GM19238 (cell line): ENCODE measurements around the gene RAB3D.
"Not testable (repeated sequence)": the region's sequence is repeated elsewhere in the genome, so short reads cannot be mapped to it uniquely, and the experiment has no call there.

ENCODE experiments used
- DNase-seq: peaks from one replicate; pipeline ENCODE4 v3.0.0; 2011; ENCODE audit warnings: low spot score; ENCODE audit not compliant: insufficient read length

The RAB3D gene, protein sequence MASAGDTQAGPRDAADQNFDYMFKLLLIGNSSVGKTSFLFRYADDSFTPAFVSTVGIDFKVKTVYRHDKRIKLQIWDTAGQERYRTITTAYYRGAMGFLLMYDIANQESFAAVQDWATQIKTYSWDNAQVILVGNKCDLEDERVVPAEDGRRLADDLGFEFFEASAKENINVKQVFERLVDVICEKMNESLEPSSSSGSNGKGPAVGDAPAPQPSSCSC

DNA sequence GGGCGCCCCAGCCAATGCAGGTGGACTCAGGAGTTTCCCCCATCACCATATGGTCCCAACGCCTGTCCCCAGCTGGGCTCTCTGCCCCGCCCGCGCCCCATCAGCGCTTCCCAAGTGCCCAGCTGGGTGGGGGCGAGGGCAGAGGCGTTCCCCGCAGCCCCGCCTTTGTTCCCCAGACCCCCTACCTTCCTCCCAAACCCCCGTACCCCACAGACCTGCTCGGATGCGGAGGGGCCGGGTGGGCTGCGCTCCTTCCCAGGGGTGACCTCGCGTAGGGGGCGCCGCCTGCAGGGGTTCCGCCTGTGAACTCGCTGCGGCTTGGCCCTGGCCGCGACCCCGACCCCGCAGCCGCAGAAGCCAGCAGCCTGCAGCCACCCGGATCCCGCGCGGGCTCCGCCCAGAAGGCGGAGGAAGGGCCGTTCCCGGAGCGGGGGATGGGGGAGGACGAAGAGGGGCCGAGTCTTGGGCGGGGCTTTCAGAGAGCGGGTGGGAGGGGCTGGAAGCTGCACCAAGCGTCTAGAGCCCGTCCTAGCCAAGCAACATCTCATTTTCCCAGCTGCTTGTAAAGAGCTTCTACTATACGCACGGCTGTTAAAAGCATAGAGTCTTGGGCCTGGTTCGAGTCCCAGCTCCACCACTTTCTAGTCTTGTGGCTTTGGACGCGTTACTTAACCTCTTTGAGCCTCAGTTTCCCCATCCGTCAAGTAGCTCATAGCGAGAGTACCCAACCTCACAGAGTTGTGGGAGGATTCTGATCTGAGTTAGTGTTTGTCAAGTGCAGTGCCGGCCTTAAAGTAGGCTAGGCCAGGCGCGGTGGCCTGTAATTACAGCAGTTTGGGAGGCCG lies at the start of gene RAB3D:
RAB3D (minus strand) TSS at position 404 of the 845 bp plus-strand sequence. CDS start 2,258 bp downstream, outside the sequence.
- DNase-seq = peak; percentile 93

DNA sequence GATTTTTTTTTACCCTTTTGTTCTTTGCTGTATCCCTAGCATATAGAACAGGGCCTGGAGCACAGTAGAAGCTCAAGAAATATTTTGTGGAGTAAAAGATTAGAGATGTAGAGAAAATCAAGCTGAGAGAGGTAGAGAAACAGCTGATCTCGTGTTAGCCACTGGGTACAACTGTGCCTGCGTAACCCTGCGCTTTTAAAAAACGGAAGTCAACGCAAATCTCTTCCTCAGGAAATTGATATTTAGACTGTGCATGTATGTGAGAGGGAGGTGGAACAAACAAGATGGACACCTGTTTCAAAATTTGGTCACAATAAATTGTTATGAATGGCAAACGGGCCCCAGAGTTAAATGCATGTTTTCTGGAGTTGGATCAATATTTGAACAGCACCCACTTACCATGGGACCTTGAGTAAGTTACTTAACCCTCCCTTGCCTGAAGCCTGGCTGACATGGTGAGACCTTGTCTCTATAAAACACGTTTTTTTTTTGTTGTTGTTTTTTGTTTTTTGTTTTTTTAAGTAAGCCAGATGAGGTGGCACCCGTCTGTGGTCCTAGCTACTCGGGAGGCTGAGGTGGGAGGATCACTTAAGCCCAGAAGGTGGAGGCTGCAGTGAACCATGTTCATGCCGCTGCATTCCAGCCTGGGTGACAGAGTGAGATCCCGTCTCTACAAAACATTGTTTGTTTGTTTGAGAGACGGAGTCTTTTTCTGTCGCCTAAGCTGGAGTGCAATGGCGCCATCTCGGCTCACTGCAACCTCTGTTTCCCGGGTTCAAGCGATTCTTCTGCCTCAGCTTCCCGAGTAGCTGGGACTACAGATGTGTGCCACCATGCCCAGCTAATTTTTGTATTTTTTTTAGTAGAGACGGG lies 47.9 kb upstream of the RAB3D start:
- no peak for DNase-seq

DNA sequence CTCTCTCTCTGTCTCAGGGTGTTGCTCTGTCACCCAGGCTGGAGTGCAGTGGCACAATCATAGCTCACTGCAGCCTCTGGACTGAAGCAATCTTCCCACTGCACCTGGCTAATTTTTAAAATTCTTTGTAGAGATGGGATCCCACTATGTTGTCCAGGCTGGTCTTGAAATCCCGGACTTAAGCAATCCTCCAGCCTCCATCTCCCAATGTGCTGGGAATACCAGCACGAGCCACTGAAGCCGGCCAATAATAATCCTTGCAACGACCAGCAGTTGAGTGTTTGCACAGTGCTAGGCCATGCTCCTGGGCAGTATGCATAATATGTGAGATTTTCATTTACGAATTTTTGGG lies 45.3 kb upstream of the RAB3D start:
- no peak for DNase-seq

DNA sequence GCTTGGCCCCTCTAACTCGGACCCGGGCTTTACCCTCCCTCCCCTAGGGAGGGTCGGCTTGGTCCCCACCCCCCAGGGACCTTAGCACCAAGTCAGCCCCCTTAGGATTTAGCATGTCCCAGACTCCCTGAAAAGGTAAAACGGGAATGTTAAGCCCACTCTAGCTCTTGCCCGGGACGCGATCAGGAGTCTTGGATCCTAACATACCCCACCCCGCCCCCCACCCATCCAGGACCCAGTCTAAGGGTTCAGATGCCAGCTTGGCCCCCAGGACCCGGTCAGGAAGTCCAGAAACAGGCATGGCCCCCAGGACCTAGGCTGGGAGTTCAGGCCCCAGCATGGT lies 44.2 kb upstream of the RAB3D start:
- DNase-seq = no peak

DNA sequence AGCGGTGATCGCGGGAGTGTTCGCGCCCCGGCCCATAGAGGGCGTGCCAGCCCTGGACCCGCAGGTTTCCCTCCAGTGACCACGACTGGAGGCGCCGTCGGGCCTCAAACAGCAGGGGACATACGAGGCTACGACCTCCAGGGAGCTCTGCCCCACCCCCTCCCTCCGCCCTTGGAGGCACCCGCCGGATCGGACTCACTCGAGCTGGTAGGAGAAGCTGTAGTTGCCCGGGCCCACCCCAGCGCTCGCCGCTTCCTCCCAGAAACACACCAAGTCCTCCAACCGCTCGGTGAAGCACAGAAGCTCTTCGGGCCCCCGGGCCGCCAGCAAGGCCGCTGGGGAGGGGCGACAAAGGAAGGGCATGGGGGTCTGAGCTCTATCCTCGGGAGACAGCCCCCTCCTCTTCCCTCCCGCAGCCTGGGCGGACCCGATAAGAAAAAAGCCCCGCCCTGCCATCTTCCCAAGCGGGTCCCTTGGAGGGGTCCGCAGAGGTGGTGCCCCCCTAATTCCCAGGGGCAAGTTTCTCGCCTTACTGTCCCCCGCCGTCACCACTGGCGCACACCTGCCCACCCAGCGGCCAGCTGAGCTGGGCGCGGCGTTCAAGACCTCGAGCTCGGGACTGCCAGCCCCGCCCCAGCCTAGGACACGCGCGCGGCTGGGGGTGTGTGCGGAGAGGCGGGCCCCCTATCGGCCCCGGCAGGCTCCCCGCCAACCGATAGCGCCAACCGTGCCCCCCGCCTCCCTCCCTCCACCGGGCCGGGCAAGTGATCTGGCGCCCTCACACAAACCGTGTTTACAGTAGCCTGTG lies 43.6 kb upstream of the RAB3D start:
- no peak for DNase-seq

DNA sequence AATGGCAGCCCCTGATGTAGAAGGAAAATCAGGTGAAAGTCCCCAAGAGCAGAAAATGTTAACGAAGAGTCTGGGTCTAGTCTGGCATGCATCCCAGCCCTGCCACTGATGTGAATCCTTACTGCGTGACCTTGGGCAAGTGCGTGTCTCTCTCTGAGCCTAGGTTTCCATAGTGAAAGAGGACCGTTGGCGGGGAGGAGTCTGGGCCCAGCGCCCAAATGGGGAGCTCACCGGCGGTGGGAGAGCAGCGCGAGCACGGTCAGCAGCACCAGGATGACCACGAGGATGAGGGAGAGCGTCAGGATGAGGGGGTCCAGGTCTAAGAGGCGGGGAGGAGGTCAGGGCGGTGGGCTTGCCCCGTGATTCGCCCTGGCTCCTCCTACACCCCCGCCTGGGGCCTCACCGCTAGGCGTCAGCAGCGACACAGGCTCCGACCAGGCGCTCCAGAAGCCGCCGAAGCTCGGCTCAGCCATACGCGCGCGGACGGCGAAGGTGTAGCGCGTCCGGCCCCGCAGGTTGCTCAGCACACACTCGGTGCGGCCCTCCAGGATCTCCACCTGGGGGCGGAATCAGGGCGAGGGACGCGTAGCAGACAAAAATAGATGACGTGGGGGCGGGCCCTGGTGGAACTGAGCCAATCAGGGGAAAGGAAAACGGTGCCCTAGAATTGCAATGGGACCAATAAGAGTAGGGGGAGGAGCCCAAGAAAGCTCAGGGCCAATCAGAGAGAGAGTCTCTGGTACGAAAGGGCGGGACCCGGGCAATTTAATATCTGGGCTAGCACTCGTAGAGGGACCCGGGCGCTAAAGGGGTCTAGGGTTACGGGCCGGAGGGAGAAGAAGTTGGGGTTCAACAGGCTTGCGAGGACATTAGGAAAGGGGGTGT lies 41.4 kb upstream of the RAB3D start:
- peak; percentile 97 for DNase-seq

DNA sequence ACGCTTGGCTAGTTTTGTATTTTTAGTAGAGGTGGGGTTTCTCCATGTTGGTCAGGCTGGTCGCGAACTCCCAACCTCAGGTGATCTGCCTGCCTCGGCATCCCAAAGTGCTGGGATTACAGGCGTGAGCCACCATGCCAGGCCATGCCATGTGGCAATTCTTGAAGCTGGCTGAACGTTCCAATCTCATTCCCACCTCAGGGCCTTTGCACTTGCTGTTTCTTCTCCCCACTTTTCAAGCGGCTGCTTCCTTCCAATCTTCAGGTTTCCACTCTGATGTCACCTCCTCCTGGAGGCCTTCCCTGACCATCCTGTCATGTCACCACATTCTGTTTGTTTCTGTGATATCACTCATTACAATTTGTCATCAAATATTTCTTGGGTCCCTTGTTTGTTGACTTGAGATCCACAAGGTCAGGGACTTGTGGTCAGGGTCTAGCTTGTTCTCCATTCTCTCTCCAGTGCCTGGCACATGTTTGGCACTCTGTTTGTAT lies 40.4 kb upstream of the RAB3D start:
- no peak for DNase-seq

DNA sequence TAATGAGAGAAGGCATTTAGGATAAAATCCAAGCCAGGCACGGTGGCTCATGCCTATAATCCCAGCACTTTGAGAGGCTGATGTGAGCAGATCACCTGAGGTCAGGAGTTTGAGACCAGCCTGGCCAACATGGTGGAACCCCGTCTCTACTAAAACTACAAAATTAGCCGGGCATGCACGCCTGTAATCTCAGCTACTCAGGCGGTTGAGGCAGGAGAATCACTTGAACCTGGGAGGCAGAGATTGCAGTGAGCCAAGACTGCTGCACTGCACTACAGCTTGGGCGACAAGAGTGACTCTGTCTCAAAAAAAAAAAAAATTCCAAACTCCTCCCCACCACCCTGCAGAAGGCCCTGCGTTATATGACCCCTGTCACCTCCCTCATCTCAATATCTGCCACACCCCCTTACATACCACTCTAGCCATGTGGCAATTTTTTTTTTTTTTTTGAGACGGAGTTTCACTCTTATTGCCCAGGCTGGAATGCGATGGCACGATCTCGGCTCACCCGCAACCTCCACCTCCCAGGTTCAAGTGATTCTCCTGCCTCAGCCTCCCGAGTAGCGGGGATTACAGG lies 39.9 kb upstream of the RAB3D start:
- DNase-seq = not testable (repeated sequence)

DNA sequence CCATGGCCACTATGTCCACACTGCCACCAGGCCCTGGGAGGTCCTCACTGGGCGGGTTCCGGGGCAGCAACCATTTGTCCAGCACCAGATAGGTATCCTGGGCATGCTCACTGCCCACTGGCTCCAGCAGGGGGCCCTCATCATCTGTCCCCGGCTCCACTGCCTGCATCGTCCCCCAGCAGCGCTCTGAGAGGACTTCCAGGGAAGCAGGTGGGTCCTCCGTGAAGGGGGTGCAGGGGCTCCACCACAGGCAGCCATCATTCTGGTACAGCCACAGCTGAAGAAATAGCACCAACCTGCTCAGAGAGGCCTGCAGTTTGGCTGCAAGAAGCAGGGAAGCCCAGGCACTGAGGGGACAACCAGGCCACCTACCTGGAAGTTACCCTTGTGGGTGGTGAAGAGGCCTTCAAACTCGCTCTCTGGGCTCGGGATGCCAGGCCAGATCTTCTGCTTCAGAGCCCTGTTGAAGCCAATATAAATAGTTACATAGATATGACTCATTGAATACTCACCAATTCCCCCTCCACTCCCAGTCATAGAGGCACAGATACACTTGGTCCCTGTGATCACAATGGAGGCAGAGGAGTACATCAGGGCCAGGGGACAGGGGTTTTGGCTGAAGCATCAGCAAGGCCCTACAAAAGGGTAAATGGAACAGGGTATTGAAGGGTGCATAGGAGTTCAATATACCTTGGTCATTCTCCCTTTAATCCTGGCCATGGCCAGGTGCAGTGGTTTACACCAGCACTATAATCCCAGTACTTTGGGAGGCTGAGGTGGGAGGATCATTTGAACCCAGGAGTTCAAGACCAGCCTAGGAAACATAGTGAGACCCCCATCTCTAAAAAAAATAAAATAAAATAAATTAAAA lies 39.1 kb upstream of the RAB3D start:
- DNase-seq = no peak

DNA sequence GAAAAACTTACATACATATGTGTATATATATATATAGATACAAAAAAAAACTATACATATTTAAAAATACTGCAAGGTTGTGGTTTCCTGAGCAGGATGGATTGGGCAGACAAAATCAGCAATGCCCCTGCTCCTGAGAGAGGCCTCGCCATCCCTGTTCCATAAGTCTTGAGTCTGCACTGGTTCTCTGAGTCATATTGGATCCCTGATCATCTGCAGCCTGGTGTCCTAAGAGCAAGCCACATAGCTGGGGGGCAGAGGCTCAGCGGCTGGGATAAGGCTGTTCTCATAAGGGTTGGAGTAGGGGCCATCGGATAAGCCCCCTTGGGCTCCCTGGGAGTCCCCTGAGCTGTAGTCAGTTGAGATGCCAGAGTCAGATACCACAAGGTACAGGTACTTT lies 38.3 kb upstream of the RAB3D start:
- no peak for DNase-seq

DNA sequence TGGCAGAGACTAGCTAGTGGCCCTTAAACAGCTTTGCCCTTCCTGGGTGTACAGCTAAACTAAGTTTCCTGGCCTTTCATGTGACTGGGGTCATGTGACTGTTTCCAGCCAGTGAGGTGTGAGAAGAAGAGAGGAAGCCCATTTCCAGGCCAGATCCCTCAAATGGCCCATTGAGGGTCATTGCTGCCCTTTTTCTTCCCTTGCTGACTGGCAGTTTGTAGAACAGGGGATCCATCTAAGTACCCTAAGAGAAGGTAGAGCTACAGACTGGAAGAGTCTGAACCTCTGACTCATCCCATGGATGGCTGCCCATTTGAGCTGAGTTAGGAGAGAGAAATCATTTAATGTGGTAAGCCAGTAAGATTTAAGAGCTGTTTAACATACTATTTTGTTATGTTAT lies 37.8 kb upstream of the RAB3D start:
- DNase-seq = no peak

DNA sequence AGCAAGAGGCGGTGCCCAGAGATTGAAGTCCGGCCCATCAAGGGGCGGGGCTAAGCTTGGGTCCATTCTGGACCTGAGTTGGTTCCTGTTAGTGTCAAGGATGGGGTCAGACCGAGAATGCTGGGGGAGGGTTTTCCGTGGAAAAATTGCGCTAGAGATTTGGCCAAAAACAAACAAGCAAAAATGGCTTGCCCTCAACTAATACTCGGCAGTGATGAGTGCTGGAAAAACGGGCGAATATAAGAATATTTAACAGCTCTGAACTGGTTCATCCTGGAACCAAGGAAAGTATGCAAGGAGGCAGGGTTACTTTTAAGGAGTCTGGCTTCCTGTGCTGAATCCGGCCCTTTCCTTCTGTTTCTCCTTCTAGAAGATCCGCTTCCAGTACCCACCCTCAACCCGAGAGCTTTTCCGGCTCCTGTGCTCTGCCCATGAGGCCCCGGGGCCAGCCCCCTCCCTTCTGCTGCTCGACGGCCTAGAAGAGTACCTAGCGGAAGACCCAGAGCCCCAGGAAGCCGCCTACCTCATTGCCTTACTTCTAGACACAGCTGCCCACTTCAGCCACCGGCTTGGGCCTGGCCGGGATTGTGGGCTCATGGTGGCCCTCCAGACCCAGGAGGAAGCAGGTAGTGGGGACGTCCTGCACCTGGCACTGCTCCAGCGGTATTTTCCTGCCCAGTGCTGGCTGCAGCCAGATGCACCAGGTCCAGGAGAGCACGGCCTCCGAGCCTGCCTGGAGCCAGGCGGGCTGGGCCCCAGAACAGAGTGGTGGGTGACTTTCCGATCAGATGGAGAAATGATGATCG lies 35.9 kb upstream of the RAB3D start:
- no peak for DNase-seq

DNA sequence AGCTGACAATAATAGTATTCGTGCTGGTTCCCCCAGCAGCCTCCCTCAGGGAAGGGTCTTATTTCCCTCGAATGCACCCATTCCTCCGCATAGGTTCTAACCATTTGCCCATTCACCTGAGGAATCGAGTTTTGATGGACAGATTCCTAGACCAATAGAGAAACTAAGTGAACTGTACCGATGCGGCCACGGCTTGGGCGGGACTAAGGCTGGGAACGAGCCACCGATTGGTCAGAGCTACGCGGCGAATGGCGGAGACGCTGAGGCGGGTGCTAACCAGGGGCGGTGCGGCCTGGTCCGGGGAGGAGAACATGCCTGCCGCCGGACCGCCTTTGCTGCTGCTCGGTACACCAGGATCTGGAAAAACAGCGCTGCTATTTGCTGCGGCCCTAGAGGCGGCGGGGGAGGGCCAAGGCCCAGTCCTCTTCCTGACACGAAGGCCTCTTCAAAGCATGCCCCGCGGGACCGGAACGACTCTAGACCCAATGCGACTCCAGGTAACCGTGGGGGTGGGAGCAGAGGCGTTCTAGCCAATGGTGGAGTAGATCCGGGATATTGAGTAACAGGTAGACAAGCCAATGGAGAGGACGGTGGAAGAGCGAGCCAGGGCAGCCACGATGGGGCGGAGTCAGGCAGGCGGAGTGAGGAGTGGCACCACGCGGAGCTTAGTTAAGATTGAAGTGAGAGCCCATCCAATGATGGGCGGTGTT lies 35.1 kb upstream of the RAB3D start, which contains the start of gene SWSAP1:
SWSAP1 (plus strand) TSS at position 234 of the 710 bp plus-strand sequence; CDS start at position 249, 15 bp downstream.
- peak; percentile 97 for DNase-seq

DNA sequence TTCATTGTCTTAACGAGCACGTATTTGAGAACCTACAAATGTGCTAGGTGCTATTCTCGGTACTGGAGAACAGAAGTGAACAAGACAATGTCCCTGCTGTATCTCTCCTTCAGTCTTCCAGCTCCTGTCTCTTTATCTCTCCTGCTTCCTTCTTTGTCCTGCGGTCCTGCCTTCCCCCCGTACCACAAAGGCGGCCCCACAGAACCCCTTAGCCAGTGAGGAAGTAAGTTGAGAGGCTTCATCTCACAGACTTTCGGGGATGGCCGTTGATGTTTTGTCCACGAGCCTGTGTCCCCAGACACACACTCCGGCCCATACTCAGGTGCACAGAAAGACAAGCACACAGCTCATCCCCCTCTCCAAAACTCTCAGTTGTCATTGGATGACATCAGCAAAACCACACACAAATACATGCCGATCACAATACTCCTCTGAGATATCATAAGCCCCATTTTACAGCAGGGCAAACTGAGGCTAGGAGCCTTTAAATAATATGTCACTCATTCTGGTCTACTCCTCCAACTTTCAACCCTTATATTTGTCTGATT lies 34.5 kb upstream of the RAB3D start:
- no peak for DNase-seq

DNA sequence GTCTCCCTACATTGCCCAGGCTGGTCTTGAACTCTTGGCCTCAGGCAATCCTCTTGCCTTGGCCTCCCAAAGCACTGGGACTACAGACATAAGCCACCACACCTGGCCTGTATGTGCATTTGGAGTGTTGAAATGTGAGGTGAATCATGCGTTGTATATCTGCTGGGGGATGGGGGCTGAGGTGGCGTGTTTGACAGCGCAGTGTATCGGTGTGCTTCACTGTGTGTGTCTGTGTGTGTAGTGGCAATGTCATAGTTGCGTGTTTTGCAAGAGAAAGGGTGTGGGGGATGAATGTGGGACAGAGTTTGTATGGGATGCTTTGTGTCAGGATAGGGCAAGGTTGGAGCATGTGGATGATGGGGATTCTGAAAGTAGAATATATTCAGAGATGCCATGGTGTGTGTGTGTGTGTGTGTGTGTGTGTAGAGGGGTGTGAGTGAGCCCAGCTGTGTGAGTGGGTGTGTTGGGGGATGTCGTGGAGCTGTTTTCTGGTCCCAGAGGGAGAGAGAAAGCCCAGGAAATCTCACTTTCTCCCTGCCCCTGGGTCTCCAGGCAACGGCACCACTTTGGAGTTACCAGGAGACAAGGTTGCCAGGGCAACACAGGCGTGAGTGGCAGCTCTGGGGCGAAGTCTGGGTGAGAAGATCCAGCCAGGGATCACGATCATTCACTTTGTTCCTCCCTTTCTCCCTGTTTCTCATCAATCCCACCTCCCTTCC lies 33.9 kb upstream of the RAB3D start:
- no peak for DNase-seq

DNA sequence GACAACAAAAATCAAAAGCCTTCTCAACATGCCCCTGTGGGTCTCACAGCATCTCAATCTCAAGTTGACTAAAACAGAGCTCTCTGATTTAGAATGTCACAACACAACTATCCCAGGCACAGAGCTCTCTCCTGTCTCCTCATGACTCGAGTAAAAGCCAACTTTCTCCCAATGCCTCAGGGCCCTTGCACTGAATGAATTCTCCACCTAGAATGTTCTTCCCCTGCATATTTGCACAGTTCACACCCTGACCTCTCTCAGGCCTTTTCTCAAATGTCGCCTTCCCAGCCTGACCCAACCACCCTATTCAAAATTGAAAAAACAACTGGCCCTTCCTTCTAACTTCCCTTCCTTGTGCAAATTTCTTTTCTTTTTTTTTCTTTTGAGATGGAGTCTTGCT lies 31.3 kb upstream of the RAB3D start:
- DNase-seq = no peak
